Left kidney (tissue), 2 donors: ENCODE data around the gene SEC16A. TPM values are rescaled to one million over a fixed set of nuclear protein-coding genes. Genes with fewer than 3 reads are reported as not detected.
"Not testable (repeated sequence)": the region's sequence is repeated elsewhere in the genome, so short reads cannot be mapped to it uniquely, and the experiment has no call there.

Experiments
- DNase-seq: peaks from one replicate; pipeline ENCODE4 v3.0.0-alpha.2; 2013
- polyA plus RNA-seq: library from polyadenylated mRNA; unstranded; fragments of 120-200 nt; gene quantifications from one replicate; pipeline ENCODE4 v1.2.1, GENCODE V29; 2013; ENCODE audit not compliant: insufficient read length

SEC16A gene
- polyA plus RNA-seq, 1 donor: 68.5 TPM

GRCh38 chr9:136423432-136424146, 59.3 kb downstream of the SEC16A start:
- DNase-seq: no peak

- DNase-seq: no peak
Observed at GRCh38 chr9:136422876-136423275, 60.0 kb downstream of the SEC16A start.

- no peak for DNase-seq
Observed at GRCh38 chr9:136421791-136422190, 61.0 kb downstream of the SEC16A start.

- no peak for DNase-seq
Observed at GRCh38 chr9:136419092-136419420, 63.8 kb downstream of the SEC16A start.

- DNase-seq: no peak
Observed at GRCh38 chr9:136418182-136419091, 64.4 kb downstream of the SEC16A start.

- DNase-seq: no peak
Observed at GRCh38 chr9:136416914-136417313, 65.9 kb downstream of the SEC16A start.

GRCh38 chr9:136416427-136416826, 66.4 kb downstream of the SEC16A start:
- no peak for DNase-seq

GRCh38 chr9:136412962-136413361, 69.9 kb downstream of the SEC16A start:
- no peak for DNase-seq

GRCh38 chr9:136411378-136411777, 71.5 kb downstream of the SEC16A start:
- no peak for DNase-seq

- DNase-seq: peak; percentile 87
Observed at GRCh38 chr9:136410500-136411287, 72.1 kb downstream of the SEC16A start, which contains the start of the genes ENTR1 and PMPCA. Gene ENTR1 (minus strand): TSS chr9:136410614. CDS start chr9:136410397, 217 bp downstream. Gene PMPCA (plus strand): TSS chr9:136410658. CDS start chr9:136410669, 11 bp downstream.

GRCh38 chr9:136409557-136410455, 73.0 kb downstream of the SEC16A start:
- no peak for DNase-seq

- no peak for DNase-seq
Observed at GRCh38 chr9:136407911-136408310, 74.9 kb downstream of the SEC16A start.

GRCh38 chr9:136407061-136407460, 75.8 kb downstream of the SEC16A start:
- DNase-seq: not testable (repeated sequence)

GRCh38 chr9:136405904-136406303, 76.9 kb downstream of the SEC16A start:
- not testable (repeated sequence) for DNase-seq

GRCh38 chr9:136405481-136405880, 77.4 kb downstream of the SEC16A start:
- no peak for DNase-seq

GRCh38 chr9:136404801-136405136, 78.1 kb downstream of the SEC16A start:
- no peak for DNase-seq

GRCh38 chr9:136403915-136404800, 78.7 kb downstream of the SEC16A start:
- DNase-seq: no peak

- no peak for DNase-seq
Observed at GRCh38 chr9:136403538-136403914, 79.3 kb downstream of the SEC16A start.

- no peak for DNase-seq
Observed at GRCh38 chr9:136402067-136402466, 80.8 kb downstream of the SEC16A start.

GRCh38 chr9:136401173-136401922, 81.5 kb downstream of the SEC16A start:
- no peak for DNase-seq
